GM18951 (cell line): Measurements from ENCODE around the gene TIMM13.

ENCODE experiments used
- POLR2A ChIP-seq: IDR thresholded peaks from 4 replicates; pipeline ENCODE4 v1.6.1; 2011; ENCODE audit warnings: mild to moderate bottlenecking; ENCODE audit not compliant: insufficient read length, insufficient read depth; ENCODE audit errors: extremely low read depth
- in situ Hi-C: fragments of 300-500 bp; cut with MboI; formaldehyde crosslinking; loops from one replicate; pipeline ENCODE4 v1.12.0; 2022; ENCODE audit warnings: low sequenced_read_pairs, mixed read lengths, inconsistent platforms; ENCODE audit not compliant: unreplicated experiment

Gene TIMM13

GRCh38 chr19:2431318-2432055 lies 4.1 kb upstream of the TIMM13 start:
- no peak for TF ChIP-seq POLR2A
- in situ Hi-C loops: no loop called here

- TF ChIP-seq POLR2A: no peak
- in situ Hi-C loops: no loop called here
Observed at GRCh38 chr19:2429917-2430535, 2.6 kb upstream of the TIMM13 start.

- TF ChIP-seq POLR2A: no peak
- in situ Hi-C loops: no loop called here
Observed at GRCh38 chr19:2428756-2429711, 1.6 kb upstream of the TIMM13 start.

GRCh38 chr19:2428321-2428690 lies 920 bp upstream of the TIMM13 start:
- no peak for TF ChIP-seq POLR2A
- in situ Hi-C loops: no loop called here

GRCh38 chr19:2426611-2427428 lies 566 bp downstream of the TIMM13 start:
- TF ChIP-seq POLR2A: no peak
- in situ Hi-C loops: no loop called here

GRCh38 chr19:2425622-2426581 lies 1.5 kb downstream of the TIMM13 start:
- in situ Hi-C loops: no loop called here
- TF ChIP-seq POLR2A: no peak

GRCh38 chr19:2424686-2425621 lies 2.4 kb downstream of the TIMM13 start:
- in situ Hi-C loops: no loop called here

GRCh38 chr19:2423915-2424685 lies 3.3 kb downstream of the TIMM13 start:
- in situ Hi-C loops: no loop called here
- no peak for TF ChIP-seq POLR2A

More at GRCh38 chr19:2424686-2425621, 2.4 kb downstream of the TIMM13 start:
- TF ChIP-seq POLR2A: no peak

- in situ Hi-C loops: no loop called here
- no peak for TF ChIP-seq POLR2A
Observed at GRCh38 chr19:2423071-2423914, 4.1 kb downstream of the TIMM13 start.

- in situ Hi-C loops: no loop called here
- no peak for TF ChIP-seq POLR2A
Observed at GRCh38 chr19:2421581-2422306, 5.6 kb downstream of the TIMM13 start.
